ENCODE results near the gene TIPARP.

GRCh38 chr3:156631323-156631722 lies 43.1 kb upstream of the TIPARP start:
- TF ChIP-seq EZH2phosphoT487 (IDR thresholded peaks at IDR 0.05; ENCODE audit: low read length) = no peak
- no peak for TF ChIP-seq EZH2 (optimal IDR thresholded peaks at IDR 0.05; ENCODE audit: low read depth, low read length)

Measured in MM.1S (cell line).